Measurements from ENCODE around the gene ZMAT1. TPM values are rescaled to one million over a fixed set of nuclear protein-coding genes. Genes with fewer than 3 reads are reported as not detected.

Gene ZMAT1
- total and polyA plus RNA-seq, 12 donors, result 2.1 to 45.4 (median 8.7) TPM

DNA sequence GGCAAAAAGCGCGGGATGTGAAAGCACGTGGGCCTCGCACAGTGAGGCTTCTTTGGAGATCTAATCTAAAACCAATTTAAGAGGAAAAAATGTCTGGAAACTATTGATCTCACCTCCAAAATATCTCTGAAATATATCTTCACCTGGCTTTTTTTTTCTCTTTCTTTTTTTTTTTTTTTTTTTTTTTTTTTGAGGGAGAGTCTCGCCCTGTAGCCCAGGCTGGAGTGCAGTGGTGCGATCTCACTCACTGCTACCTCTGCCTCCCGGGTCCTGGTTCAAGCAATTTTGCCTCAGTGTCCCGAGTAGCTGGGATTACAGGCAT lies 383 bp upstream of the ZMAT1 start:
- peaks cover 6% of the 10 kb centered on the region for H3K27me3 ChIP-seq
- TF ChIP-seq, protein P1, sequence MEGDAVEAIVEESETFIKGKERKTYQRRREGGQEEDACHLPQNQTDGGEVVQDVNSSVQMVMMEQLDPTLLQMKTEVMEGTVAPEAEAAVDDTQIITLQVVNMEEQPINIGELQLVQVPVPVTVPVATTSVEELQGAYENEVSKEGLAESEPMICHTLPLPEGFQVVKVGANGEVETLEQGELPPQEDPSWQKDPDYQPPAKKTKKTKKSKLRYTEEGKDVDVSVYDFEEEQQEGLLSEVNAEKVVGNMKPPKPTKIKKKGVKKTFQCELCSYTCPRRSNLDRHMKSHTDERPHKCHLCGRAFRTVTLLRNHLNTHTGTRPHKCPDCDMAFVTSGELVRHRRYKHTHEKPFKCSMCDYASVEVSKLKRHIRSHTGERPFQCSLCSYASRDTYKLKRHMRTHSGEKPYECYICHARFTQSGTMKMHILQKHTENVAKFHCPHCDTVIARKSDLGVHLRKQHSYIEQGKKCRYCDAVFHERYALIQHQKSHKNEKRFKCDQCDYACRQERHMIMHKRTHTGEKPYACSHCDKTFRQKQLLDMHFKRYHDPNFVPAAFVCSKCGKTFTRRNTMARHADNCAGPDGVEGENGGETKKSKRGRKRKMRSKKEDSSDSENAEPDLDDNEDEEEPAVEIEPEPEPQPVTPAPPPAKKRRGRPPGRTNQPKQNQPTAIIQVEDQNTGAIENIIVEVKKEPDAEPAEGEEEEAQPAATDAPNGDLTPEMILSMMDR (IDR thresholded peaks at IDR 0.05), result no peak
- no peak for TF ChIP-seq POLR2A (IDR thresholded peaks at IDR 0.05)
- peak overlapping the region in 2 of 5 donors; percentile 93 to 94 for H3K27ac ChIP-seq
- H3K36me3 ChIP-seq (replicated peaks in 1 of 2), result no peaks in the 10 kb centered on the region
- peak overlapping the region in 1 of 4 donors; percentile 66 for H3K4me3 ChIP-seq
- DNase-seq, result no peak
- intact Hi-C loops (cut with DNase I), result no loop called here
- no peaks in the 10 kb centered on the region for H3K9me3 ChIP-seq (replicated peaks in 1 of 3)
- 44 to 64% (median 51%) methylated on average over 8 of the region's 8 CpGs for WGBS, 4 donors
- no peaks in the 10 kb centered on the region for H3K4me1 ChIP-seq (replicated peaks in 1 of 2)

DNA sequence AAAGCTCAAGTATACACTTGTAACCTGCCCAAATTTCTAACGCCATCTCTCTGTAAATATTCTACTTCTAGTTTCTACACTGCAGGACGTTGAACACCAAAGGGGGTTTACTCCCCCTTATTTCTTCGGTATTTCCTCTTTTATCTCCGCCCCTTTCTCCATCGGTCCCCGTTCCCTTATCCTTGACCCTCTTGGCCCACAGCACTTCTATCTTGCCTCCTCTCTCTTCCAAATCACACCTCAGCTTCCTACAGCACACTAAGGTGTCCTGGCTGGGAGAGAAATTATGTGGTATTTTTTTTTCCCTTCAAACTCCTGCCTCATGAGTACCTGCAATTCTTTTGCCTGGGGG lies 715 bp downstream of the ZMAT1 start:
- Histone ChIP-seq H3K4me1 (replicated peaks in 1 of 2) (no peaks in the 10 kb centered on the region), H3K9me3 (replicated peaks in 1 of 3) (no peaks in the 10 kb centered on the region), H3K36me3 (replicated peaks in 1 of 2) (no peaks in the 10 kb centered on the region), H3K27ac (peak overlapping the region in 4 of 5 donors; percentile 82 to 94 (median 93)), H3K27me3 (no peaks in the 10 kb centered on the region), H3K4me3 (peak overlapping the region in 2 of 4 donors; percentile 45 to 66)
- no peak for DNase-seq
- 1 to 55% (median 26%) methylated on average over 6 of the region's 6 CpGs for WGBS, 4 donors
- intact Hi-C loops (cut with DNase I), result no loop called here
- TF ChIP-seq POLR2A (IDR thresholded peaks at IDR 0.05), result no peak
- TF ChIP-seq, protein P1 (IDR thresholded peaks at IDR 0.05), result no peak

DNA sequence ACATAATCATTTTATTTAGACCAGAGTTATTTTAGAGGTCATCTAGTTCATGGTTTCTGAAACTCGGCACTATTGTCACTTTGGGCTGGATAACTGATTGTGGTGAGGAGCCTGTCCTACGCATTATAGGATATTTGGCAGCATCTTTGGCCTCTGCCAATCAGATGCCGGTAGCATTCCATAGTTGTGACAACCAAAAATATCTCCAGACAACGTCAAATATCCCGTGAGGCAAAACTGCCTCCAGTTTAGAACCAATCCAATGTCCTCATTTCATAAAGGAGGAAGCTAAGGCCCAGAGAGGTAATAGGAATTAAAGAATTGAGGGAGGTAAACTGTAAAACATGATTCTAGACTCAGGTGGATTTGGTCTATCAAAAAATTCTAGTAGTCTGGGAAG lies 6.1 kb downstream of the ZMAT1 start:
- Histone ChIP-seq H3K4me3 (no peak overlapping the region), H3K4me1 (replicated peaks in 1 of 2) (no peaks in the 10 kb centered on the region), H3K9me3 (replicated peaks in 1 of 3) (no peaks in the 10 kb centered on the region), H3K27ac (no peak overlapping the region), H3K36me3 (replicated peaks in 1 of 2) (no peaks in the 10 kb centered on the region), H3K27me3 (no peaks in the 10 kb centered on the region)
- WGBS, 4 donors, result 66 to 91% (median 81%) methylated on average over 5 of the region's 5 CpGs
- TF ChIP-seq, protein P1 (IDR thresholded peaks at IDR 0.05), result no peak
- TF ChIP-seq POLR2A (IDR thresholded peaks at IDR 0.05), result no peak
- no peak for DNase-seq
- intact Hi-C loops (cut with DNase I), result no loop called here

DNA sequence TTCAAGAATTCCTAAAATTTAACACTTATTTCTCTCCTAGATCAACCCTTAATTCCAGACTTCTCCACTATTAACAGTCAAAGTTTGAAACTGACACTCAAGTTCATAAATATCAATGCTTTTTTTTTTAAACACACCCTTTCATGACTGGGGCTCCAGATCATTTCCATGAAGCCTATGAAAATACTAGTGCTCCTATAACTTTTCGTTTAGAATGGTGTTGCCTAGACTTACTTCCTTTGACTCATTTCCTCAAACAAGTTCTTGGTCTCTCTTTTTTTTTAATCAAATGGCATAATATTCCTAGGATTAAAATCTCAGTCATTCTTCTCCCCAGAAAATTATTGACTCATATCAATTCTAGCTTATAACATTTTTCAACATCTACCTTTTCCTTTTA lies 13.1 kb downstream of the ZMAT1 start:
- no peak for DNase-seq
- TF ChIP-seq, protein P1 (IDR thresholded peaks at IDR 0.05), result no peak
- TF ChIP-seq POLR2A (IDR thresholded peaks at IDR 0.05), result no peak
- H3K4me1 ChIP-seq (replicated peaks in 1 of 2), result no peaks in the 10 kb centered on the region
- no peaks in the 10 kb centered on the region for H3K36me3 ChIP-seq (replicated peaks in 1 of 2)
- intact Hi-C loops (cut with DNase I), result no loop called here
- H3K27me3 ChIP-seq, result no peaks in the 10 kb centered on the region
- 44 to 63% (median 54%) methylated on average over 1 of the region's 1 CpG for WGBS, 4 donors
- no peaks in the 10 kb centered on the region for H3K9me3 ChIP-seq (replicated peaks in 1 of 3)
- no peak overlapping the region for H3K27ac ChIP-seq
- H3K4me3 ChIP-seq, result no peak overlapping the region

Measured in adrenal gland (tissue), 12 donors.